ENCODE data around the gene PFKP.
"Not testable (repeated sequence)": the region's sequence is repeated elsewhere in the genome, so short reads cannot be mapped to it uniquely, and the experiment has no call there.

The PFKP gene

DNA sequence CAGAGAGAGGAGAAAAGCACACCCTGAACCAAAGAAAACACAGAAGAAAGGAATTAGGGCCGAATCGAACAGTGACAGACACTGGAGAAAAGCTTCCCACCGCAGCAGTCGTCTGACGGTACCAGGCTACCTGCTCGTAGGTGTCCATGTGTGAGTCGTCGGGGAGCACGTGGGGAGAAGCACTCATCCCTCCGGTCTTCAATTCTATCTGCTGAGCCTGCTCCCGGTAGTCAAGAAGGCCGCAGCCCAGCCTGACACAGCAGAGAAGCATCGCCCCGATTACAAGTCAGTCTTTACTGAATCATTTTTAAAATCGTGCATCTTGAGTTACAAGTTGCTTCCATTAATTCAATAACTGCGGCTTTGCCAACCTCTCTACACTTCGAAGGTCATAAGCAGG, 80.7 kb downstream of the PFKP start:
- in situ Hi-C loops (cut with MboI; ENCODE audit: low sequenced_read_pairs): no loop called here

- in situ Hi-C loops (cut with MboI; ENCODE audit: low sequenced_read_pairs): no loop called here
Measured at GRCh38 chr10:3148994-3149393, 81.6 kb downstream of the PFKP start.

- in situ Hi-C loops (cut with MboI; ENCODE audit: low sequenced_read_pairs): no loop called here
Measured at GRCh38 chr10:3149918-3150317, 82.6 kb downstream of the PFKP start.

DNA sequence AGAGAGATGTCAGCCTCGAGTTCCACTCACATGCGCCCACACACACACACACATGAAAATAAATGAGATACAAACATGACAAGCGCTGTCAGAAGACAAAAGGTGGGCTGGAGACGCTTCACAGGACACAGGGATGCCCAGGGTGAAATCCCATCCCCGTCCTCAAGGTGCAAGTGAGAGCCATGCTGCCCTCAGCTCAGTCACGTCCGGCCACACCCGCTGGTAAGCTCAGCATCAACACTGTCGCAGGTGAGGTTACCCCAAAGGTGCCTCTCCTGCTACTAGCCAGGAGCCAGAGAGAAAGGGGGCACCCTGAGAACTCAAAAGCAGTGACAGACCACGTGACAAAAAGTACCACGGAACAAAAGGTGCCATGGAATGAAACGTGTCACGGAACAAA, 83.0 kb downstream of the PFKP start:
- in situ Hi-C loops (cut with MboI; ENCODE audit: low sequenced_read_pairs): no loop called here

DNA sequence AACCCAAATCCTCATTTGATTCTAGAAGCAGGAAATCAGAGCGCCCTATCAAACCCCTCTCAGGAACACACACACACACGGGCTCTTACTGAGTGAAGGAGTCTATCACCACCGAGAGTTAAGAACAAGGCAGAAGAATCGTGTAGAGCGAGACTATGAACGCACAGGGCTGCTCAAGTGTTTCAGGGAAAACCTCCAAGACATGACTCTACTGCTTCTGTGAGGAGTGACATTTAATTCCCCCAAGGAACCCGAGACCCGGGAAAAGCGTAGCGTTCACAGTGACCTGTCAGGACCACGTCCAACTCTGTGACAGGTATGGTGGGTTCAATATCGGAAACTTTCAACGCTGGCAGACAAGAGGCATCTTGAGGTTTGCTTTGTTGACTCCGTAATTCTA, 83.6 kb downstream of the PFKP start:
- in situ Hi-C loops (cut with MboI; ENCODE audit: low sequenced_read_pairs): no loop called here

- in situ Hi-C loops (cut with MboI; ENCODE audit: low sequenced_read_pairs): no loop called here
Measured at GRCh38 chr10:3151889-3152565, 84.7 kb downstream of the PFKP start.

DNA sequence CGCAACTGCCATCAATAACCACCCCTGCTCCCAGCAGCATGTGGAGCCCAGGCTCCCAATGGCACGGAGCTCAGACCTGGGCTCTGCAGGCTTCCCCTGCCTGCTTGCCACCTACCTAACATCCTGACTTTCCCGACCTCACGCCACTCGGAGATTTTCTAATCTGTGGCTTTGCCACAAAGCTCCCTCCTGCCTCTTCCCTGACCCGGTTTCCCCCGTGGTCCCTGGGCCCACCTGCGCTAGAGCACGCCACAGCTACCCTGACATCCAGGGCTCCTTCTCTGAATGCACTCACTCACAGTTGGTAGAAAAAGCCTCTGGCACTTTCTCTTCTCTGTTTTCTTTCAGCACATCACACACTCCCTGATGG, 85.2 kb downstream of the PFKP start:
- in situ Hi-C loops (cut with MboI; ENCODE audit: low sequenced_read_pairs): no loop called here

DNA sequence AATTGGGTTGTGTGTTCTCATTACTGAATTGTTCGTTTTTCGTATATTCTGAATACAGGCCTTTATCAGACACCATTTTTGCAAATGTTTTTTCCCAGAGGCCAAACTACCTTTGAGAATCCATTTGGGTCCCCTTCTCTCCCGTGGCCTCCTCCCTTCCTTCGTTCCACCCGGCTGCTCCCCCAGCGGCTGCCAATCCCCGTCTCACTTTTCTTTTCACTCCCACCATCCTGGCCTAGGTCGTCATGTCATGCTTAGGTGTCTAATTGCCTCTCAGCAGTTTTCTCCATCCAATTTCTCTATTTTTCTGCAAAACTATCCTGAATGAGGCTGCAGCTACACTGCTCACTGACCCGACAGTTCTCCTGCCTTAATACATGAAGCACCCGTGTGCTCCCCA, 87.3 kb downstream of the PFKP start:
- in situ Hi-C loops (cut with MboI; ENCODE audit: low sequenced_read_pairs): no loop called here

- in situ Hi-C loops (cut with MboI; ENCODE audit: low sequenced_read_pairs): no loop called here
Measured at GRCh38 chr10:3159152-3159551, 91.8 kb downstream of the PFKP start.

DNA sequence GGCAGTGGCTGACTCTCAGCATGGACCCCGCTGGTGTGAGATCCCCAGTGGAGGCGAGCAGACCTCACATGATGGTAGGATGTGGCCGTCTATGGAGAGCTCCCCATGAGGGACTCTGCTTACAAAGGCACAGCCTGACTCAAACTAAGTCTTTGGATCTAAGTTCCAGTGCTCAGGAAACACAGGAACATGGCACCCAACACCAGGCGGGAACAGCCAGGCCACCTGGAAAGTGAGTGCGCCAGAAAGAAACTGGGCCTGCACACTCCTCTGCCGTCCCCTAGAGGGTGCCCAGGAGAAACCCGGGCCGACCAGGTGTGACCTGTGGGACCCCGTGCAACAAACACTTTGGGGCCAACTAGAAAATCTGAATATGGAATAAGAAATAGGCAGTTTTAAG, 95.2 kb downstream of the PFKP start:
- in situ Hi-C loops (cut with MboI; ENCODE audit: low sequenced_read_pairs): no loop called here

GRCh38 chr10:3163879-3164278, 96.5 kb downstream of the PFKP start:
- in situ Hi-C loops (cut with MboI; ENCODE audit: low sequenced_read_pairs): no loop called here

- in situ Hi-C loops (cut with MboI; ENCODE audit: low sequenced_read_pairs): no loop called here
Measured at GRCh38 chr10:3165196-3165595, 97.8 kb downstream of the PFKP start.

DNA sequence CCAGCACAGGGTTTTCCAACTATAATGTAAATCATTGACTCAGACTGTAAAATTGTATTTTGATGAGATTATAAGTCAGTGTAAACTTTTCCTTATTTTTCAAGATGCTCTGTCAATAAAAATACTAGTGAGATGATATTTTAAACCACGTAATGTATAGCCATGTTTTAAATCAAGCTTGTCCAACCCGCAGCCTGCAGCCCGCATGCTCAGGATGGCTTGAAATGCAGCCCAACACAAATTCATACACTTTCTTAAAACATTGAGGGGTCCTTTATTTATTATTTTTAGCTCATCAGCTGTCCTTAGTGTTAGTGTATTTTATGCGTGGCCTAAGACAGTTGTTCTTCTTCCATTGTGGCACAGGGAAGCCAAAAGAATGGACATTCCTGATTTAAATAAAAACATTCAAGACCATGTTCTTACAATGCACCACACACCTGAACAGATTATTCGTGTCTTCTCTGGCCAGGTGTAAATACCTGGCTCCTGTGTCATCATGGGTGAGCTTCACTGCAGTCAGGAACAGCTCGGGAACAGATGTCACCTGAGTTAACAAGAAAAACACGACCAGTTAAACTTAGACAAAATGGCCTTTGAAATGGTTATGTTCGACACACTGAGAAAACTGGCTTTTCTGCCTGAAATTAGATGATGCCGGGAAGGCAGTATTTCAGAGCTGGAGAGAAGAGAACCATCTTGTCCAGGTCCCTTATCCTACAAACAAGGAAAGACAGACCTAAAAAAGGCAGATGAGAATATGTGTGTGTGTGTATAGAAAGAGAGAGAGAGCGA, 99.3 kb downstream of the PFKP start:
- in situ Hi-C loops (cut with MboI; ENCODE audit: low sequenced_read_pairs): no loop called here

GRCh38 chr10:3167611-3168330, 100.4 kb downstream of the PFKP start:
- in situ Hi-C loops (cut with MboI; ENCODE audit: low sequenced_read_pairs): no loop called here

GRCh38 chr10:3169271-3169670, 101.9 kb downstream of the PFKP start:
- in situ Hi-C loops (cut with MboI; ENCODE audit: low sequenced_read_pairs): no loop called here

- in situ Hi-C loops (cut with MboI; ENCODE audit: low sequenced_read_pairs): no loop called here
Measured at GRCh38 chr10:3169673-3170072, 102.3 kb downstream of the PFKP start.

- in situ Hi-C loops (cut with MboI; ENCODE audit: low sequenced_read_pairs): not testable (repeated sequence)
Measured at GRCh38 chr10:3171488-3171887, 104.1 kb downstream of the PFKP start.

DNA sequence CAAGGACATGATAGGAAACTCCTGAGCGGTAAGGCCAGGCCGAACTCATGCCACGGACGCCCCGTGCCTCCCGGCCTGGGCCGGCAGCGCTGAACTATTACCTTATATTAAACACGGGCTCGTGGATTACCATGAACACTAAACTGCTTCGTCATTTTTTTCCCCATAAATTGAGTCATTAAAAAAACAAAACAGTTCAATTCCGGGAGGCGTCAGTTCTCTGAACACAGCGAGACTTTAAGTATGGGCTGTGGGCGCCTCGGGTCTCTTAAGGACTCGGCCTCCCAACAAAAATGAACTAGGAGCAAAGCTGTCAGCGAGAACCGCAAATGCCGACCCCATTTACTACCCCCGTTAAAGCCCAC, 104.7 kb downstream of the PFKP start:
- in situ Hi-C loops (cut with MboI; ENCODE audit: low sequenced_read_pairs): no loop called here

GRCh38 chr10:3172446-3173170, 105.3 kb downstream of the PFKP start, which contains the start of gene PITRM1:
TSS of gene PITRM1 (minus strand) at chr10:3172782. CDS start at chr10:3172772, 10 bp downstream.
- in situ Hi-C loops (cut with MboI; ENCODE audit: low sequenced_read_pairs): no loop called here

DNA sequence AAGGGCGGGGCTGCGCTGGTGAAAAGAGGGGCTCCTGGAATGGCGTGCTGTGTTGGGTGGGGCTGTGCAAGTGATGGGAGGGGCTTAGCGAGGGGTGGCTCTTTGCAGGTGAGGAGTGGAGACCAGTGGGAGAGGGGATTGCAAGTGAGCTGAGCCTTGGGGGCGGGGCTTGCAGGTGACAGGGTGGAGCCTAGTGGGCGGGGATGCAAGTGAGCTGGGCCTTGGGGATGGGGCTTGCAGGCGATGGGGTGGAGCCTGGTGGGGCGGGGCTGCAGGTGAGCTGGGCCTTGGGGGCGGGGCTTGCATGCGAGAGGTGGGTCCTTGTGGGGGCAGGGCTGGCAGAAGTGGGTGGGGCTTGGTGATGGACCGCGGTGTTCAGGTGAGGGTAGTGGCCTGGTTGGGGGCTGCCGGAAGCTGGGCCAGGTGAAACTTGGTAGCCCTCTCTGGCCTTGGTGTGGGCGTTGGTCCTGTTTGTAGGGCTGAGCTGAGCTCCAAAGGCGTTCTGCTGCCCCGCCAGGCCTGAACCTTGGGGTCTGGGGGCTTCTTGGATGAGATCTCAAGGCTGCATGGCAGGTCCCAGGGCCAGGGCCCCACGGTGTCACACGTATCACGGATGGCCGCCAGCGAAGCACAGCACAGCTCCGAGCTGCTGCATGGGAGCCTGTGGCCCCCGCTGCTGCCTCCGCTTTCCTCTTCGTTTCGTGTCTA, 106.0 kb downstream of the PFKP start:
- in situ Hi-C loops (cut with MboI; ENCODE audit: low sequenced_read_pairs): no loop called here

GRCh38 chr10:3178042-3178441, 110.7 kb downstream of the PFKP start:
- in situ Hi-C loops (cut with MboI; ENCODE audit: low sequenced_read_pairs): no loop called here
